Stimulated activated CD8-positive, alpha-beta memory T cell treated with anti-CD3 and anti-CD28 coated beads, Interleukin-15, amount 100 ng/mL, for 1 hour (primary cell): ENCODE measurements around the gene PAFAH1B2.
"Not testable (repeated sequence)": the region's sequence is repeated elsewhere in the genome, so short reads cannot be mapped to it uniquely, and the experiment has no call there.

Experiments
- DNase-seq: peaks from one replicate; pipeline ENCODE4 v3.0.0-alpha.2; 2020; ENCODE audit warnings: low read depth

The PAFAH1B2 gene

DNA sequence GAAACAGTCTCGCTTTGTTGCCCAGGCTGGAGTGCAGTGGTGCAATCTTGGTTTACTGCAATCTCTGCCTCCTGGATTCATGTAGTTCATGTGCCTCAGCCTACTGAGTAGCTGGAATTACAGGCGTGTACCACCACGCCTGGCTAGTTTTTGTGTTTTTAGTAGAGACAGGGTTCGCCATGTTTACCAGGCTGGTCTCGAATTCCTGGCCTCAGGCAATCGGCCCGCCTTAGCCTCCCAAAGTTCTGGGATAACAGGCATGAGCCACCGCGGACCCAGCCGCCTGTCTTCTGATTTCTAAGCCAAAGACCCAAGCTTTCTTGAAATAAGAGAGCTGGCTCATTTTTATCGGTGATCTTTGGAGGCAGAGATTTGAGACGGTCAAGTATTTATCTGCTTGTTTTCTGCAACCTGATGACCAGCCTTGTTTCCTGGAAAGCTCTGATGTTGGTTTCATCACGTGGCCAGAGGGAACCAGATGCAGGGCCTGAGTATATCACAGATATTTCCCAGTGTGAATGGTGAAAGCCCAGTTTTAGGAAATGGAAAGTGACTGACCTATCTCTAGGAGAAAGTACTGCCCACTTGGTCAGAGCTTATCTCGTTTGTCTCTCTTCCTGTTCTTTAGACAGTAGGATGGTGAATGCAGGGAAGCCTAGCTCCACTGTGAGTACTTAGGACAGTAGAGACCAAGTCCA is 28.8 kb downstream of the PAFAH1B2 start:
- DNase-seq, result no peak

DNA sequence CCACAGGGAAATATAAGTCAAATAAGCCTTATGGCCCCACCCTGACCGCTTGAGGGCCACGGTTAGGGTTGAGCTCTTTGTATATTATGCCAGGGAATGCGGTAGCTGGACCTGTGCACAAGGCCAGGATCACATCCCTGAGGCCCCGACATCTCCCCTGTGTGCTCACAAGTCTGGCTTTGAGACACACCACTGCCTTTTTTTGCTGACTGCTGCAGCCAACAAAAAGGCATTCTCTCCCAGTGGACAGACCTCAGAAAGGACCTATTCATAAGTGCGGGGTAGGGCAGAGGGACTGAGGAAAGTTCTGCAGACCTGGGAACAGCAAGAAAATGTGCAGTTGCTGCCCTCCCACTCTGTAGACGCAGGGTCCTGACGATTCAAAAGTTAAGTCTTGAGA is 31.0 kb downstream of the PAFAH1B2 start:
- no peak for DNase-seq

DNA sequence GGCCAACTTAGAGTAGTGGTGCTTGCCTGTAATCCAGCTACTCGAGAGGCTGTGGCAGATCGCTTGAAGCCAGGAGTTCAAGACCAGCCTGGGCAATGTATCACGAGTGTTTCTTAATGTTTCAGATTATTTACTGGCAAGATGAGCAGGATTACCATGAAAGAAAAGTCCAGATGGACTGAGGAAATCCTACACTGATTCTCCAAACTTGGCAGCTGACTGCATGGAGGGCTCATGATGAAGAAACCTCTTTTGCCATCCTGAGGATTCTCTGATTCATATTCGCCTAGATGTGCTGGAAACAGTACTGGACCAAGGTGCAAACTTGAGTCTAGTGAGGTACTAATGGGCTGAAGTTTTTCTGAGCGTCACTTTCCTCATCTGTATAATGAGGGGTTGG is 31.7 kb downstream of the PAFAH1B2 start:
- no peak for DNase-seq

DNA sequence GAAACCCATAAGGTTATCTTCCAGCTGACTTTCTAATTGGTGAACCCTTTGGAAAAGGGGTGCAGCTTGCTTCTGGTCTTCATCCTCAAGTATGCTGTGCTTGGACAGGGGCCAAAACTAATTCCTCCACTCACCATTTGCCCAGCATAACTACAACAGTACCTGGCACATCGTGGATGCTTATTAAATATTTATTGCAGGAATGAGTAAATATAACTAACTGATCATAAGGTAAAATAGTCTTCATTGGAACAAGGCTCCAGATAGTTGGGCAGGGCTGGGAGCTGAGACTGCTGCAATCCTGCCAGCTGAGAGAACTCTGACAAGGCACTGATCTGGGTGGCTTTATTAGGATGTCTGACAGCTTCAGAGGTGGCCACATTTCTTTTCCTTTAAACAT is 32.1 kb downstream of the PAFAH1B2 start:
- no peak for DNase-seq

DNA sequence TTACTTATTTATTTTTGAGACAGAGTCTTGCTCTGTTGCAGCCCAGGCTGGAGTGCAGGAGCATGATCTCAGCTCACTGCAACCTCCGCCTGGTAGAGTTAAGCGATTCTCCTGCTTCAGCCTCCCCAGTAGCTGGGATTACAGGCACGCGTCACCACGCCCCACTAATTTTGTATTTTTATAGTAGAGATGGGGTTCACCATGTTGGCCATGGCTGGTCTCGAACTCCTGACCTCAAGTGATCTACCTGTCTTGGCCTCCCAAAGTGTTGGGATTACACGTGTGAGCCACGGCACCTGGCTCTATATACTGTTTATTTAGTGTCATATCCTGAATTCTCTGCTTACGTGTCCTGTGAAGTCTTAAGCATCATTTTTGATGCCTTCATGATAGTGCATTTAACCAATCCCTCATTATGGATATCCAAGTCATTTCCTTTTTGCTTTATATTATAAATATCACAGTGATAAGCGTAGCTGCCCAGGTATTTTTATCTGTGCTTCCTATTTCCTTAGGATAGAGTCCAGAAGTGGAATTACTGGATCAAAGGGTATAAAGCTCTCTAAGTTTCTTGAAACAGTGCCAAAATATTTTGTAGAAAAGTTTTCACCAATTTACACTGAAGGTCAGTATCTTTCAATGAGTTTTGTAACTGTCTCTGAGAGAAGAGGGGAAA is 33.6 kb downstream of the PAFAH1B2 start:
- no peak for DNase-seq

DNA sequence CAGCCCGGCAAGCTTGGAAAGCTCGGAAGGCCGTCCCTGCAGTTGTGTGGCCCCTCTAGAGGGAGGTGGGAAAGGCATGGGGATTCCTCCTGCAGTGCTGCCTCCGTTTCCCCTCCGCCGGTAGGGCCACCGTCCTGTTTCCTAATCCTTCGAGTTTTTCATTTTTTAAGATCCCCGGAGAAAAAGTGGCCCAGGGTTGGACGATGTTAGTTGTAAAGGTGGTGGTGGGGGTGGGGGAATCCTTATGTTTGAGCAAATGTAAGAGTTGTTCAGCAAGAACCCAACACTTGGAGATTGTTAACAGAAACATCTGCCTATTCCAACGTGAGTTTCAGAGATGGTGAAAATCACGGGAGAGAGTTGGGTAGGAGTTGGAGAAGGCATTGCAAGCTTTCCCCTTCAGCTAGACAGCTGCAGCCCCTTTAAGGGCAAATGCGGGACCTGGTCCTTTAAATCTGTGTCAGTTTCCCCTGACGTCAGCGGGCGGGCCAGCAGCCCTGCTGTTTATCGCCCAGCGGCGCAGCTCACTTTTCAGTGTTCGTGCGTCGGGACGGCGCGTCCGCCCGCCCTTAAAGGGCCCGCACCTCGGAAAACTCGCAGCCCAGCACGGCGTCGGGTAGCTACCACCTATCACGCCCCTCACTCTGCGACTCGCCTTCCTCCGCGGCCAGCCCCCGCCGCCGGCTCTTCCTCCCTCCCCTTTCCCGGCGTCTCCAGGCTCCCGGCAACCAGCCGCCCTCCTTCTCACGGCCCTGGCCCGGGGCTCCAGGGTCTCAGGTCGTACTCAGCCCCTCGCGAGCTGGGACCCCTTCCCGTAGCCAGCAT is 34.3 kb downstream of the PAFAH1B2 start, which contains the start of gene SIDT2:
TSS of gene SIDT2 (plus strand) at position 534 of the 825 bp plus-strand sequence. CDS start 521 bp downstream, outside the sequence.
- peak; percentile 76 for DNase-seq

DNA sequence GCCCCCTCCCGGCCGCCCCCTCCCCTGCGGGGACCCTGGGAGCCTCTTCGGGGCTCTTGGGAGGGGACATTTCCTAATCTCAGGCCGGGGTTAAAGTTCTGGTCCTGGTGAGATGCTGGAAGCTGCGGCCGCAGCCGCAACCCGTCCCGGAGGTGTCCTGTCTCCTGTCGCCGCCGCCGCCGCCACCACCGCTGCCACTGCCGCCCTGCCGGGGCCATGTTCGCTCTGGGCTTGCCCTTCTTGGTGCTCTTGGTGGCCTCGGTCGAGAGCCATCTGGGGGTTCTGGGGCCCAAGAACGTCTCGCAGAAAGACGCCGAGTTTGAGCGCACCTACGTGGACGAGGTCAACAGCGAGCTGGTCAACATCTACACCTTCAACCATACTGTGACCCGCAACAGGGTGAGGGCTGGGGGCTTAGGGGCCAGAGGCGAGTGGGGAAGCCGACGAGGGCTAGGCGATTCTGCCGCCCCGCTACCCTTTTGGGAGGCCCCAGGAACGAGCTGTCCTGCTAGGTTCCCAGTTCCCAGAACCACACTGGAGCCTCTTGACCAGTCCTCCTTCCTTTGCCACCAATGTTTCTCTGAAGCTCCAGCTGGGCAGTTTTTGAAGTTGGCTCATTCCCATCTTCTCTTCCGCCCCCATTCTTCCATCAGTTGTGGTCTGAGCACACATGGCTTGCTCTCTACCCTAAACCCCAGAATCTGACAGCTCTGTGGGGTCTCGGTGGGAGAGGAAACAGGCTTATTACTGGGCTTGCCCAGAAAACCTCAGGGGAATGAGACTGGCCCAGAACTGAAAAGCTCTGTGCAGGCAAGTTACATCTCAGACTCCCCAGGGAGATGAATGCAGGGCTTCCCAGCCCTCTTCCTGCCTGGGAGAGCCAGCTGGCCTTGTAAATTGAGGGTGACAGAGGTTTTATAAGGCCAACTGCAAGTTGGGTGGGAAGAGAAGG is 35.2 kb downstream of the PAFAH1B2 start:
- no peak for DNase-seq

DNA sequence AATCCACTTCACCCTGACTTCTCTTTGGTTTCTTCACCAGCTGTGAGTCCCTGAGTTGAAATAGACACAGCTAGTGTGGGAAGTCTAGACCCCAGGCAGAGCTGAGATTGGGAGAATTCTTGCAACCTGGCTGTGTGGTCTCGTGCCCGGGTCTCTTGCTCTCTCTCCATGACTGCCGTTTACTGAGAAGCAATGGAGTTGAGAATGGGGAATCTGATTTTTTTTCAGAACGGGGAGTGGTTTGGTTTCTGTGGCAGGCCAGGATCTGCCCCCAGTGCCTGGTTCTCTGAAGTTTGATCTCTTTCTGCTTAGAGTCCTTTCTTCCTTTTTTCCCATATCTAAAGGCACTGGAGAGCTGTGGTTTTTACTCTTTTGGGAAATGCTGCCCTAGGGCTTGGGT is 35.9 kb downstream of the PAFAH1B2 start:
- no peak for DNase-seq

DNA sequence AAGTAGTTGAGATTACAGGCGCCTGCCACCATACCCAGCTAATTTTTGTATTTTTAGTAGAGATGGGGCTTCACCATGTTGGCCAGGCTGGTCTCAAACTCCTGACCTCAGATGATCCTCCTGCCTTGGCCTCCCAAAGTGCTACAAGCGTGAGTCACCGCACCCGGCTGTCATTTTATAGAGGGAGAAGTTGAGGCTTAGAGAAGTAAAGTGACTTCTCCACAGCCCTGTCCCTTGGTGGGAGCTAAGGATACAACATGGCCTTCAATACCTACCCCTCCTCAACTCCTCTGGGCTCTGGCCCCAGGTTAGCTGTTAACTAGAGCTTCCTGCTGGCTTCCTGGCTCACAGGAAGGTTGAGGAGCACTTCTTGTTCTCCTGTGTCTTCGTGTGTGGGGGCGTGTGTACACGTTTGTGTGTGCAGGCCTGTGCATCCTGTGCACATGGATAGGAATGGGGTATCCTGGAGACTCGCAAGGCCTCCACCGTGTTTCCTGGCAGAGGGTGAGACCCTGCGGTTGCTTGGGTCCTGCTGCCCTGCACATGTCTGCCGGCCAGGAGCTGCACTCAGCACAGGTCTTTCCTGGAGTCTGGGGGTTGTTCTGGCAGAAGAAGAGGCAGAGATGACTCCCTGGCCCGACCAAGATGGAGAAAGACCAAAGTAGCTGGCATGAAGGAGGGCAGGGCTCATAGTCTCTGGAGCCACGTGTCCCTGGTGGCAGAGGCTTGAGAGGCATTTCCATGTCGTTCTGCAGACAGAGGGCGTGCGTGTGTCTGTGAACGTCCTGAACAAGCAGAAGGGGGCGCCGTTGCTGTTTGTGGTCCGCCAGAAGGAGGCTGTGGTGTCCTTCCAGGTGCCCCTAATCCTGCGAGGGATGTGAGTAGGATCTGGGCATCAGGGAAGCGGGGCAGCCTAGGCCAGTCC is 36.8 kb downstream of the PAFAH1B2 start:
- DNase-seq, result no peak

DNA sequence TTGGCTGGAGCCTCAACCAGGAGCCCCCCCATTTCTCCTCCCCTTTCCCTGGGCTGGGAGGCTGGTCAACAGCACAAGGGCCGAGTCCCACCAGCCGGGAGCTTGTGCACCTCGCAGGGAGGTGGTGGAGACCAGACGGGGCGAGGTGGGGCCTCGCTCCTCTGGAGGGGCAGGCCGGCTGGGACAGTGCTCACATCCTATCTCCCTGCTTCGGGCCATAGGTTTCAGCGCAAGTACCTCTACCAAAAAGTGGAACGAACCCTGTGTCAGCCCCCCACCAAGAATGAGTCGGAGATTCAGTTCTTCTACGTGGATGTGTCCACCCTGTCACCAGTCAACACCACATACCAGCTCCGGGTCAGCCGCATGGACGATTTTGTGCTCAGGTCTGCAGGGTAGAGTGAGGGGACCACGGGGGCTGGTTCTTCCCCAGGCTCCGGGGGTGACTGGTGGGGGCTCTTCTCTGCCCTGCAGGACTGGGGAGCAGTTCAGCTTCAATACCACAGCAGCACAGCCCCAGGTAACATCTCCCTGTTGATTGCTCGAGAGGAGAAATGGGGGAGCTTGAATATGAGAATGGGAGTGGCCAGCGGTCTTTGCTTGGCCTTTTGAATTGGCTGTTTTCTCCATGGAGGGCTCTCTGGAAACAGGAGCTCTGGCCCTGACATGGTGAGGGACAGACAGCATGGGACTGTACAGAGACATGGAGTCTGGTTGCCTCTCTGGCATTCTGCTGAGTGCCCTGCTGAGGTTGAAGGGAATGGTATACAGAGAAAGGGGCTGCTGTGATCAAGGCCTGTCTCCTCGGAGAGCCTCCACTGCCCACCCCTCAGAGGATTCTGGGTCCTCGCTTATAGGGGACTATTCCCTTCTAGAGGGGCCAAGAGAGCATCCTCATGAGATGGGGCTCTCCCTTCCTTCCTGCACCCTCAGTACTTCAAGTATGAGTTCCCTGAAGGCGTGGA is 37.8 kb downstream of the PAFAH1B2 start:
- no peak for DNase-seq

DNA sequence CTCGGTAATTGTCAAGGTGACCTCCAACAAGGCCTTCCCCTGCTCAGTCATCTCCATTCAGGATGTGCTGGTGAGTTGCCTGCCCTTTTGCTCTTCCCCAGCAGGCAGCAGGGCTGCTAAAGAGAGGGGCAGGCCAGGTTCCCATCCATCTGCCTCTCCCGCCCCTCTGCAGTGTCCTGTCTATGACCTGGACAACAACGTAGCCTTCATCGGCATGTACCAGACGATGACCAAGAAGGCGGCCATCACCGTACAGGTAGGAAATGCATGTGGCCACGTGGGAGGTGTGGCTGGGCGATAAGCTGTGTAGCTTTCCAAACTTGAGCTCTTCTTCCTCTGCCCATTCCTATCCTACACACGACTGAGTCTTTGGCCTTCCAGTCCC is 38.5 kb downstream of the PAFAH1B2 start:
- DNase-seq, result no peak

DNA sequence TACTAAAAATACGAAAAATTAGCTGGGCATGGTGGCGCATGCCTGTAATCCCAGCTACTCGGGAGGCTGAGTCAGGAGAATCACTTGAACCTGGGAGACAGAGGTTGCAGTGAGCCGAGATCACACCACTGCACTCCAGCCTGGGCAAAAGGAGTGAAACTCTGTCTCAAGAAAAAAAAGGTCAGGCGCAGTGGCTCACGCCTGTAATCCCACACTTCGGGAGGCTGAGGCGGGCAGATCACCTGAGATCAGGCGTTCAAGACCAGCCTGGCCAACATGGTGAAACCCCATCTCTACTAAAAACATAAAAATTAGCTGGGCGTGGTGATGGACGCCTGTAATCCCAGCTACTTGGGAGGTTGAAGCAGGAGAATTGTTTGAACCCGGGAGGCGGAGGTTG is 39.1 kb downstream of the PAFAH1B2 start:
- not testable (repeated sequence) for DNase-seq

DNA sequence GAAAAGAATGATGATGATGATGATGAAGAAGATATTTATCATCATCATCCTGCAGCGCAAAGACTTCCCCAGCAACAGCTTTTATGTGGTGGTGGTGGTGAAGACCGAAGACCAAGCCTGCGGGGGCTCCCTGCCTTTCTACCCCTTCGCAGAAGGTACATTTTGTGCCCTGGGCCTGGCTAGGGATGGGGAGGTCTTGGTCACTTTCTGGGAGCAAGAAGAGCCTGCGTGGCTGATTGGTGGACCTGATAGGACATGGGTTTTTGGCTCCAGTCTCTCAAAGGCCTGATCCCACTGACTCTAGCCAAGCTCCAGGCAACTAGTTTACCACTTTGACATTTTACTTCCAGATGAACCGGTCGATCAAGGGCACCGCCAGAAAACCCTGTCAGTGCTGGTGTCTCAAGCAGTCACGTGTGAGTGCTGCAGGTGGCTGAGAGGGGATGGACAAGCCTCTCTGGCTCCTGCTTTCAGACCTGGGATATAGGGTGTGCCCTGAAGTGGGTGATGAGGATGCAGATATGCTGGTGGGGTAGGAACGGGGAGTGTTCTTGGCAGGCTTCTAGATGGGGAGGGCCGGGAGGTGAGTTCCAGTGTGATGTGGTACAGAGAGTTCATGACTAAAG is 39.8 kb downstream of the PAFAH1B2 start:
- no peak for DNase-seq

DNA sequence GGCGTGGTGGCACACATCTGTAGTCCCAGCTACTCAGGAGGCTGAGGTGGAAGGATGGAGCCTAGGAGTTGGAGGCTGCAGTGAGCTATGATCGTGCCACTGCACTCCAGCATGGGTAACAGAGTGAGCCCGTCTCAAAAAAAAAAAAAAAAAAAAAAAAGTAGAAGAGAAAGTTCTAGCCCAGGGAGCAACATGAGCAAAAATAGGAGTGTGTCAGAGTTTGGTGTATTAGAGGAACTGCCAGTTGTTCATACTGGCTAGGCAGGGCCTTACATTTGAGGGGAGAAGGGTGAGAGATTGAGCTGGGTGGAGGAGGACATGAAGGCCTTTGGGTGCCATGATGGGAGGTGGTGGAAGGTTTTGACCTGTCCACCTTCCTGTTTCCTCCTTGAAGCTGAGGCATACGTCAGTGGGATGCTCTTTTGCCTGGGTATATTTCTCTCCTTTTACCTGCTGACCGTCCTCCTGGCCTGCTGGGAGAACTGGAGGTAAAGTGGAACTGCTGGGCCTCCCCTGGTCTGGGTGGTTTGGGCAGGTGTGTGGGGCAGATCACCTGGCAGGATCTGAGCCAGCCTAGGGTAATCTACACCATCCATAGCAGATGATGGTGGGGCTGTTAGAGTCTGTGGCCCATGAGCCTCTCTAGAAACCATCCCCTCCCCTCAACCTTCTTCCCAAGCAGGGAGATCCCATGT is 41.8 kb downstream of the PAFAH1B2 start:
- DNase-seq, result no peak

DNA sequence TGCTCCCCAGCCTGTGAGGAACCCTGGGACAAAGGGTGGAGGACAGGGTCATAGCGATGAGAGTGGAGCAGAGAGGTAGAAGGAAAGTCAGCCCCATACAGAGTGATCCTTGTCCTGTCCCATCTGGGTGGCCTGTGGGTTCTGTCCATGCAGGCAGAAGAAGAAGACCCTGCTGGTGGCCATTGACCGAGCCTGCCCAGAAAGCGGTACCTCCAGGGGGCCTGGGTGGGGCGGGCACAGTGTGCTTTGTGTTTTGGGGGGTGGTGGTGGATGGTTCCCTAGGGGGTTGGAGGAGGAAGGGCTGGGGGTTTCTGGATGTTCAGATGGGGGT is 42.3 kb downstream of the PAFAH1B2 start:
- no peak for DNase-seq

DNA sequence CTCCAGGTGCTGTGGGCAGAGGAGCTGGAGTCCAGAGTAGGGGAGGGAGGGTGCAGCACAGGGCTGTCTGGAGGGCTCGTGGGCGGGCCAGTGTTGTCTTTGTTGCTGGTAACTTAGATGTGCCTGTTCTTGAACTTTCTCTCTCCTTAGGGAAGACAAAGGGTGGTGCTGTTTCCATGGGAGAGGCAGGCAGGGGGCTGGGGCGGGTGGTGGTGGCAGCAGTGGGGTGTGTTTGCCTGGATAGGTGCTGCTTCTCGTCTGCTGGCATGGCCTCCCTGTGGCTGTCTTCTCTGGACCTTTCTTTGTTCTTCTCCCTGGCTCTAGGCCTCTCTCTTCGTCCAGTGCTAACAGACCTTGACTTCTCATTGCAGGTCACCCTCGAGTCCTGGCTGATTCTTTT is 42.9 kb downstream of the PAFAH1B2 start:
- DNase-seq, result no peak

DNA sequence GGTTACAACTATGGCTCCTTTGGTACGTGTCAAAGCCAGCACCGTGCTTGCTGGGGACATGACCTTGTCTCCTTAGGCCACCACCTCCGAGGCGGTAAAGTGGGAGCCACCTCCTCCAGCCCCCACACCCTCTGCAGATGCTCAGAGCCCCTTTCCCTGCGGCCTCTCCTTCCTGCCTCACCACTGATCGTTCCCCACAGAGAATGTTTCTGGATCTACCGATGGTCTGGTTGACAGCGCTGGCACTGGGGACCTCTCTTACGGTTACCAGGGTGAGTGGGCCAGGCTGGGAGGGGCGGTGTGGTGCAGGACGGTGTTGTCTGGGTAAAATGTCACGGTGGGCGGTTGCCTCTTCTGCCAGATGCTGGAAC is 43.3 kb downstream of the PAFAH1B2 start:
- no peak for DNase-seq

DNA sequence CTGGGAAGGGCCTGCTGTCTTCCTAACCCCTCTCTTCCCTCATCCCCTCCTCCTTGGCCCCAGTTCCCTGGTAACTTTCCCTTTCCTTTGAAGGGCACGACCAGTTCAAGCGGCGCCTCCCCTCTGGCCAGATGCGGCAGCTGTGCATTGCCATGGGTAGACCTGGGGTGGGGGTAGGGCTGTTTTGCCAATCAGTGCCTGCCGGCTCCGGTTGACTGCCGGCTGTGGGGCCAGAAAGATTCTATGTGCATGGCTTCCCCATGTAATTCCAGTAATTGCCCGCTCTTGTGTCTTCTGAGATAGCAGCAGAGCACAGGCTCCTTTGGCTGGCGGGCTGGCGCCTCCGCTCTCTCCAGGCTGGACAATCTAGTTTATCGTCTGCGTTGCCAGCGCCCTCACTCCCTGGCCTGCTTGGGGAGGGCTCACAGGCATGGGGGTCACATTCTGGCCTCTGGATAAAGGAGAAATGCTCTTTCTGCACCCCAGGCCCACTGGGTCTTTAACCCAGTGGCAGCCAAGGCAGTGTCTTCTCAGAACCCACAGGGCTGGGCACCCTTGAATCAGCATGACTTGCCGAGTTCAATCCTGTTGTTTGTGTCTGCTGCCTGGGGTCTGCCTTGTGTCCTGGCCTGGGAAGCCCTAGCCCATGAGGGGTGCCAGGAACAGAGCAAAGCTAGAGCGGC is 43.9 kb downstream of the PAFAH1B2 start:
- no peak for DNase-seq
